K562 (cell line): ENCODE data around the gene FAM50B. TPM values are rescaled to one million over a fixed set of nuclear protein-coding genes. Genes with fewer than 3 reads are reported as not detected.

Experiments
- ATAC-seq: fragments of 200-7000 bp; cut with Tn5 transposase; 3 replicates; pipeline ENCODE4 v1.9.1; 2020; ENCODE audit warnings: moderate library complexity
- BruUV-seq: library from RNA; stranded (reverse); fragments of 400-500 nt; replicated peaks from 2 replicates; lab custom pipeline; 2021; lab: Mats Ljungman, UMichigan
- CTCF ChIA-PET: fragments of 300-600 bp; formaldehyde crosslinking; extraction: SDS; loops from one replicate; lab custom pipeline; 2021; ENCODE audit warnings: low intra/inter-chr PET ratio; lab: Yijun Ruan, JAX
- POLR2A ChIA-PET: fragments of 300-600, 350-650 bp; sonication (Branson Sonifier 250); formaldehyde crosslinking; extraction: SDS; loops from one replicate; lab custom pipeline; 2021; ENCODE audit warnings: antibody characterized with exemption, inconsistent platforms; lab: Yijun Ruan, JAX
- DNase-seq, 4 experiments: peaks; one replicate each; pipeline versions ENCODE4 v3.0.0 to v3.0.0-alpha.2; 2011 to 2018; ENCODE audit warnings: low spot score in 3 of 4, mixed read lengths in 3 of 4; ENCODE audit errors: extremely low read depth in 1 of 4
- FAIRE-seq: peaks from 2 replicates; lab custom pipeline; 2011; peaks lifted over from hg19 to GRCh38; lab: Jason Lieb, UNC
- H2AFZ ChIP-seq: 2 replicates; pipeline ENCODE4 v1.6.0; 2011; ENCODE audit warnings: low read depth, low read length, control low read depth, inconsistent platforms
- H3K27ac ChIP-seq: fragments of 200-600 bp; 3 replicates; pipeline ENCODE4 v1.8.0; 2011; ENCODE audit warnings: low read depth, mild to moderate bottlenecking, control low read depth, inconsistent platforms, low read length, moderate library complexity, mixed read lengths; ENCODE audit errors: extremely low read depth
- H3K27me3 ChIP-seq, 2 experiments: fragments of 300-600 bp in 1 of 2; 2 replicates in 1 of 2; 3 replicates in 1 of 2; pipeline versions ENCODE4 v1.6.0 to v1.8.0; 2011; ENCODE audit warnings: inconsistent platforms in 2 of 2, low read length in 2 of 2, mild to moderate bottlenecking in 1 of 2, mixed read lengths in 1 of 2, moderate library complexity in 1 of 2; ENCODE audit not compliant: control insufficient read depth in 2 of 2, insufficient read depth in 2 of 2
- H3K36me3 ChIP-seq: fragments of 300-600 bp; 3 replicates; pipeline ENCODE4 v1.8.0; 2011; ENCODE audit warnings: mild to moderate bottlenecking, low read length, inconsistent platforms; ENCODE audit not compliant: control insufficient read depth, insufficient read depth
- H3K4me1 ChIP-seq, 2 experiments: fragments of 200-600 bp in 1 of 2; replicated peaks in 1 of 2; 2 replicates in 1 of 2; 3 replicates in 1 of 2; pipeline versions ENCODE4 v1.5.1 to v1.8.0; 2011; ENCODE audit warnings: inconsistent platforms in 2 of 2, low read length in 2 of 2, mild to moderate bottlenecking in 1 of 2, mixed read lengths in 1 of 2, moderate library complexity in 1 of 2; ENCODE audit not compliant: control insufficient read depth in 2 of 2, insufficient read depth in 2 of 2
- H3K4me2 ChIP-seq: 2 replicates; pipeline ENCODE4 v1.6.1; 2011; ENCODE audit warnings: low read length, control low read depth, inconsistent platforms, mixed read lengths; ENCODE audit not compliant: insufficient read depth
- H3K4me3 ChIP-seq: fragments of 200-600 bp; sonication (generic), shearing (Covaris generic); 2 replicates; pipeline ENCODE4 v1.5.1; 2016; ENCODE audit warnings: control low read depth, inconsistent platforms
- H3K79me2 ChIP-seq: fragments of 200-600 bp; 3 replicates; pipeline ENCODE4 v1.8.0; 2011; ENCODE audit warnings: low read length, inconsistent platforms; ENCODE audit not compliant: control insufficient read depth, insufficient read depth
- H3K9ac ChIP-seq, 2 experiments: 2 replicates each; pipeline versions ENCODE4 v1.6.0 to v1.6.1; 2011; ENCODE audit warnings: low read depth in 2 of 2, low read length in 2 of 2, control low read depth in 1 of 2, inconsistent platforms in 1 of 2, mild to moderate bottlenecking in 1 of 2, mixed read lengths in 1 of 2; ENCODE audit not compliant: insufficient read depth in 1 of 2
- H3K9me1 ChIP-seq: one replicate; pipeline ENCODE4 v1.6.0; 2011; ENCODE audit warnings: inconsistent platforms, mild to moderate bottlenecking, low read length, moderate library complexity; ENCODE audit not compliant: control insufficient read depth, insufficient read depth
- H3K9me3 ChIP-seq: replicated peaks from 2 replicates; pipeline ENCODE4 v1.5.1; 2011; ENCODE audit warnings: low read depth, low read length, inconsistent platforms; ENCODE audit not compliant: control insufficient read depth, insufficient read depth
- H4K20me1 ChIP-seq: replicated peaks from 2 replicates; pipeline ENCODE4 v1.6.1; 2011; ENCODE audit warnings: low read length, inconsistent platforms, mixed read lengths; ENCODE audit not compliant: control insufficient read depth, insufficient read depth
- LCOR ChIP-seq: sonication (generic); formaldehyde crosslinking; IDR thresholded peaks from 2 replicates; pipeline ENCODE4 v1.8.0; 2022; ENCODE audit warnings: mild to moderate bottlenecking, missing genetic modification reagents
- LEF1 ChIP-seq: fragments of 450-650 bp; IDR thresholded peaks from 2 replicates; pipeline ENCODE4 v1.6.1; 2016; ENCODE audit warnings: mild to moderate bottlenecking
- PCBP2 ChIP-seq: fragments of 200-400 bp; formaldehyde crosslinking; IDR thresholded peaks from 2 replicates; pipeline ENCODE4 v1.6.1; 2018; ENCODE audit warnings: low read length, low read depth, mild to moderate bottlenecking, moderate library complexity; ENCODE audit not compliant: poor library complexity, severe bottlenecking
- RBBP5 ChIP-seq: fragments of 200-600 bp; sonication (generic); IDR thresholded peaks from 2 replicates; pipeline ENCODE4 v1.6.1; 2012; ENCODE audit warnings: borderline replicate concordance, mild to moderate bottlenecking, low read length, control low read depth, inconsistent platforms; ENCODE audit not compliant: insufficient read depth, poor library complexity, severe bottlenecking
- RCOR1 ChIP-seq, 2 experiments: IDR thresholded peaks; 2 replicates each; pipeline ENCODE4 v1.6.1; 2012; ENCODE audit warnings: low read depth in 2 of 2, low read length in 2 of 2, borderline replicate concordance in 1 of 2, improper control_type of control experiment in 1 of 2
- ZNF589 ChIP-seq: fragments of 200-800 bp; sonication (Bioruptor generic); IDR thresholded peaks from 2 replicates; pipeline ENCODE4 v1.6.1; 2016; ENCODE audit warnings: low read depth, missing genetic modification characterization, missing compliant biosample characterization
- WGBS: fragments of 100-300 bp; shearing (Covaris generic); methylation state at CpG from one replicate; pipeline ENCODE4 v1.1.6; 2016; ENCODE audit warnings: low coverage, mixed read lengths; ENCODE audit not compliant: insufficient coverage; ENCODE audit errors: missing lambda C conversion rate; 5-methylcytosine and 5-hydroxymethylcytosine counted together
- in situ Hi-C: fragments of 300-500 bp; cut with MboI; formaldehyde crosslinking; loops from 4 replicates; pipeline ENCODE4 v1.15.0; 2018; ENCODE audit warnings: inconsistent platforms, mixed read lengths
- intact Hi-C: fragments of 100-400 bp; cut with micrococcal nuclease; formaldehyde crosslinking; loops from 2 replicates; pipeline ENCODE4 v1.14.2; 2022
- polyA plus RNA-seq, 8 experiments: library from polyadenylated mRNA; depleted of rRNA in 4 of 8; stranded (reverse) in 5 of 8; unstranded in 3 of 8; fragments of >200 nt; fragmentation: Nextera tagmentation in 2 of 8; fragmentation: Illumina TruSeq in 1 of 8; extraction: Ambion mirVana in 2 of 8; extraction: Trizol in 1 of 8; gene quantifications; 2 replicates each; pipeline versions ENCODE4 v1.2.1 to v1.2.3, GENCODE V29; 2011 to 2014; ENCODE audit warnings: inconsistent platforms in 1 of 8, missing spikeins in 1 of 8
- total RNA-seq, 7 experiments: library from RNA; depleted of rRNA in 6 of 7; stranded (reverse); fragments of >200 nt in 6 of 7; fragmentation: Illumina TruSeq in 2 of 7; extraction: Trizol in 2 of 7; gene quantifications; 2 replicates each; pipeline versions ENCODE4 v1.2.1 to v1.2.3, GENCODE V29; 2011 to 2021; ENCODE audit warnings: low replicate concordance in 1 of 7
- TF ChIP-seq, protein P1 (sequence below): fragments of 450-650 bp; formaldehyde crosslinking; IDR thresholded peaks from 2 replicates; pipeline ENCODE4 v1.4.0; 2020; ENCODE audit warnings: mild to moderate bottlenecking
- TF ChIP-seq, protein P2 (sequence below): IDR thresholded peaks from 2 replicates; pipeline ENCODE4 v1.6.1; 2011; ENCODE audit not compliant: insufficient read length; ENCODE audit errors: extremely low read depth
- TF ChIP-seq, protein P3 (sequence below): fragments of 250-450 bp; sonication (Bioruptor Pico); IDR thresholded peaks from 2 replicates; pipeline ENCODE4 v1.9.0; 2021; ENCODE audit warnings: mild to moderate bottlenecking, inconsistent platforms

FAM50B gene
- total and polyA plus RNA-seq, 9 of the 15 experiments (the other 6 are each of a cell fraction or from before 2014, with no cell fraction given): 0.09 to 0.16 (median 0.13) TPM; not detected in 6

DNA sequence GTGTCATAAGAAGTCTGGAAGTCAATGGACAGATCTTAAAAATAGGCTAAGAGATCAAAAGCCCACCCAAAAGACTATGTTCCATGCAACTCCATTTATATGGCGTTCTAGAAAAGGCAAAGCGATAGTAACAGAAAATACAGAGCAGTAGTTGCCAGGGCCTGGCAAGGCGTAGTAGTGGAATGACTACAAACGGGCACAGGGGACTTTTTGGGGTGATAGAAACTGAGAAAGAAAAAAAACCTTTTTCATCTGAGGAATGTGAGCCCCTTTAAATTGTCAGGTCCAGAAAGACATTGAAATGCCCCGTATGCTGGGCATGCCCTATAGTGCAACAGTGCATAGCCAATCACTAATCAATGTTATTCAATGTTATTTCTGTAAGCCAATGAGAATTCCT is 47.2 kb upstream of the FAM50B start:
- WGBS: 7% methylated on average over 5 of the region's 5 CpGs

More for the DNA sequence above, 47.2 kb upstream of the FAM50B start:
- POLR2A ChIA-PET: interaction anchor here (1.2 kb wide), 1 partner anchor 8 kb away, joined by 3 read pairs; no protein-coding TSS in a partner anchor
- CTCF ChIA-PET: no interaction called here
- Histone ChIP-seq H3K9me1 (no peaks in the 10 kb centered on the region), H3K4me3 (no peak overlapping the region), H4K20me1 (0 out of 2 replicates have a peak, but pooled peaks cover 4% of the 10 kb centered on the region), H3K27me3 (peaks cover 56 to 67% of the 10 kb centered on the region in 2 experiments), H2AFZ (no peak overlapping the region), H3K9ac (no peak overlapping the region), H3K27ac (no peak overlapping the region), H3K36me3 (no peaks in the 10 kb centered on the region), H3K79me2 (no peaks in the 10 kb centered on the region)
- ATAC-seq: no peak
- in situ Hi-C loops: no loop called here
- no peak for FAIRE-seq
- DNase-seq: no peak
- no TSS peak for BruUV-seq
- intact Hi-C loops: no loop called here
- TF ChIP-seq LCOR (CRISPR knock-in tag) (no peak), RCOR1 (IDR thresholded peaks at IDR 0.05; ENCODE audit: borderline replicate concordance in 1 of 2, low read depth in 2 of 2, low read length in 2 of 2) (no peak), LEF1 (no peak), ZNF589 (CRISPR knock-in tag) (no peak), RBBP5 (no peak), PCBP2 (no peak)
- TF ChIP-seq, protein P1, sequence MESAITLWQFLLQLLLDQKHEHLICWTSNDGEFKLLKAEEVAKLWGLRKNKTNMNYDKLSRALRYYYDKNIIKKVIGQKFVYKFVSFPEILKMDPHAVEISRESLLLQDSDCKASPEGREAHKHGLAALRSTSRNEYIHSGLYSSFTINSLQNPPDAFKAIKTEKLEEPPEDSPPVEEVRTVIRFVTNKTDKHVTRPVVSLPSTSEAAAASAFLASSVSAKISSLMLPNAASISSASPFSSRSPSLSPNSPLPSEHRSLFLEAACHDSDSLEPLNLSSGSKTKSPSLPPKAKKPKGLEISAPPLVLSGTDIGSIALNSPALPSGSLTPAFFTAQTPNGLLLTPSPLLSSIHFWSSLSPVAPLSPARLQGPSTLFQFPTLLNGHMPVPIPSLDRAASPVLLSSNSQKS: no peak
- TF ChIP-seq, protein P2, sequence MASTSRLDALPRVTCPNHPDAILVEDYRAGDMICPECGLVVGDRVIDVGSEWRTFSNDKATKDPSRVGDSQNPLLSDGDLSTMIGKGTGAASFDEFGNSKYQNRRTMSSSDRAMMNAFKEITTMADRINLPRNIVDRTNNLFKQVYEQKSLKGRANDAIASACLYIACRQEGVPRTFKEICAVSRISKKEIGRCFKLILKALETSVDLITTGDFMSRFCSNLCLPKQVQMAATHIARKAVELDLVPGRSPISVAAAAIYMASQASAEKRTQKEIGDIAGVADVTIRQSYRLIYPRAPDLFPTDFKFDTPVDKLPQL: no peak
- TF ChIP-seq, protein P3, sequence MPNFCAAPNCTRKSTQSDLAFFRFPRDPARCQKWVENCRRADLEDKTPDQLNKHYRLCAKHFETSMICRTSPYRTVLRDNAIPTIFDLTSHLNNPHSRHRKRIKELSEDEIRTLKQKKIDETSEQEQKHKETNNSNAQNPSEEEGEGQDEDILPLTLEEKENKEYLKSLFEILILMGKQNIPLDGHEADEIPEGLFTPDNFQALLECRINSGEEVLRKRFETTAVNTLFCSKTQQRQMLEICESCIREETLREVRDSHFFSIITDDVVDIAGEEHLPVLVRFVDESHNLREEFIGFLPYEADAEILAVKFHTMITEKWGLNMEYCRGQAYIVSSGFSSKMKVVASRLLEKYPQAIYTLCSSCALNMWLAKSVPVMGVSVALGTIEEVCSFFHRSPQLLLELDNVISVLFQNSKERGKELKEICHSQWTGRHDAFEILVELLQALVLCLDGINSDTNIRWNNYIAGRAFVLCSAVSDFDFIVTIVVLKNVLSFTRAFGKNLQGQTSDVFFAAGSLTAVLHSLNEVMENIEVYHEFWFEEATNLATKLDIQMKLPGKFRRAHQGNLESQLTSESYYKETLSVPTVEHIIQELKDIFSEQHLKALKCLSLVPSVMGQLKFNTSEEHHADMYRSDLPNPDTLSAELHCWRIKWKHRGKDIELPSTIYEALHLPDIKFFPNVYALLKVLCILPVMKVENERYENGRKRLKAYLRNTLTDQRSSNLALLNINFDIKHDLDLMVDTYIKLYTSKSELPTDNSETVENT (CRISPR knock-in tag): no peak
- TF ChIP-seq, all 486 proteins: peak for 0
- no peaks in the 10 kb centered on the region for H3K4me1 ChIP-seq
- H3K9me3 ChIP-seq: no peaks in the 10 kb centered on the region
- H3K4me2 ChIP-seq: no peak overlapping the region
